Suppressor macrophage treated with lipopolysaccharide for 1 hour (primary cell): ENCODE results near the gene TMEM151A.
"Not testable (repeated sequence)": the region's sequence is repeated elsewhere in the genome, so short reads cannot be mapped to it uniquely, and the experiment has no call there.

Experiments used
- DNase-seq, 3 donors: peaks; one replicate each; pipeline ENCODE4 v3.0.0-alpha.2; 2020 to 2022

The TMEM151A gene

DNA sequence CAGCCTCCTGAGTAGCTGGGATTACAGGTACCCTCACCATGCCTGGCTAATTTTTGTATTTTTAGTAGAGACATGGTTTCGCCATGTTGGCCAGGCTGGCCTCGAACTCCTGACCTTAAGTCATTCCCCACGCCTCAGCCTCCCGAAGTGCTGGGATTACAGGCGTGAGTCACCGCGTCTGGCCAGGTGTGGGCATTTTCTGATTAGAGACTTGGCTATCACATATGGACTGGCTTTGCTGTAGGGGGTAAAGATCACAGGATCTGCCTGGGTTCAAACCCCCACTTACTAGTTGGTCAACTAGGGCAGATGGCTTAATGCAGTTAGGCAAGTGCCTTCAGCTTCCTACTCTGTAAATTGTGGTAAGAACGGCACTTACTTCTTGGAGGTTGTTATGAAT is 18.6 kb downstream of the TMEM151A start:
- no peak for DNase-seq

DNA sequence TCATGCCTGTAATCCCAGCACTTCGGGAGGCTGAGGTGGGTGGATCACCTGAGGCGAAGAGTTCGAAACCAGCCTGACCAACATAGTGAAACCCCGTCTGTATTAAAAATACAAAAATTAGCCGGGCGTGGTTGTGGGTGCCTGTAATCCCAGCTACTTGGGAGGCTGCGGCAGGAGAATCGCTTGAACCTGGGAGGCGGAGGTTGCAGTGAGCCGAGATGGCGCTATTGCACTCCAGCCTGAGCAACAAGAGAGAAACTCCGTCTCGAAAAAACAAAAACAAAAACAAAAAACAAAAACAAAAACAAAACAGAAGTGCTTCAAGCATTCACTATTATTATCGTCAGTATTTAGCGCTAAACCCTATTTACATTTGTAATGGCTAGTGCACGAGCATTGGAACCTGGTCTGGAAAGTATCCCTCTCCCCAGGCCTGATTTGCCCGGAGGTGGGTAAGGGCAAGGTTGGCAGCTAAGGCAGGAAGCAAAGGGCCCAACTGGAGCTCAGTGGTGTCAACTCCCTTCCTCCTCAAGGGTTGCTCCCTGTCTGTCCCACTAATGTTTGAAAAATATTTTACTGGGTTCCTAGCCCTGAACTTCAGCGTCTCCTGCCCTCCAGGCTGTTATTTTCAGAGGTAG is 19.2 kb downstream of the TMEM151A start:
- DNase-seq, result not testable (repeated sequence)

DNA sequence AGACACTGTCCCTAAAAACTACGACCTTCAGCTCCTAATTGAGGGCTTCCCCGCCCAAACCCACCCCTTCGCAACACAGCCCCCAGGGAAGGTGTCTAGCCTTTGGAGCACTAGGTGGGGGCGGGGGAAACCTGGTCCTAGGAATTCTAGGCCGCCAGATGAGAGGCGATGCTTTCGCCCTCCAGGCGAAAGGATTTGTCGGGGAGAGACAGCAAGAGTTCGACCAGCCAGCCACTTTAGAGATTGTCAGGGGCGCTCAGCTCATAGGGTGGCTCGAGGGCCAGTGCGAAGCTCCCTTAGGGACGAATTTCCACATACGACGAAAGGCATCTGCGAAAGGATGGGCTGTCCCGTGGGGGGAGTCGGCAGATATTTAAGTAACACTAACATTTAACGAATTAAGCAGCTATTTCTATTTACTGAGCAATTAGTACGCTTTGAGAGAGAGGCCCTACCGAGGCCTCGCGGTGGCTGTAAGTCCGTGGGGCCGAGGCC is 19.8 kb downstream of the TMEM151A start:
- no peak for DNase-seq

DNA sequence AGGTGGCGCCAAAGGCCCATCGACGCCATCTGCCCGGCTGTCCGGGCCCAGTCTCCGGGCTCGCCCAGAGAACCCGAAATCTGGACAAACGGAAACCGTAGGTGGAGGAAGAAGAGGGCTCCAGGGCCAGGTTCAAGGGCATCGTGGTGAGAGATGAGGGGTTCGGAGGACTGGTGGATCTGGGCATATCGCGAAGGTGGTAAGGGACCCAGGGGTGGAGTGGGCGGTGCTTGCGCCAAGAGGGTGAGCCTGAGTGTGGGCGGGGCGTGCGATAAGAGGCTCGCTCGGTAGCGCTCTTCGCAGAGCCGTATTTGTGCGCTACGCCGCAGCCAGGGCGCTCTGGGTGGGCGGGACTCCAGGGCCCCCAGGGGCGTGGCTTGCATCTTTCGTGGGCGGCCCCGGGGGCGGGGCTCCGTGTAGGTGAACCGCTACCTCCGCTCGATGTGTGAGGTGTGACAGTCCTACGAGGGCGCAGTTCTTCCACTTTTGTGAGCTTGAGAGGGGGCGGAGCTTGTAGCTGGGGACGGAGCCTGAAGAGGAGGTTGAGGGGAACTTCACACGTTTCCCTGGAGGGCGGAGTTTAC is 20.4 kb downstream of the TMEM151A start:
- peak; percentile 90 to 97 (median 93) for DNase-seq

DNA sequence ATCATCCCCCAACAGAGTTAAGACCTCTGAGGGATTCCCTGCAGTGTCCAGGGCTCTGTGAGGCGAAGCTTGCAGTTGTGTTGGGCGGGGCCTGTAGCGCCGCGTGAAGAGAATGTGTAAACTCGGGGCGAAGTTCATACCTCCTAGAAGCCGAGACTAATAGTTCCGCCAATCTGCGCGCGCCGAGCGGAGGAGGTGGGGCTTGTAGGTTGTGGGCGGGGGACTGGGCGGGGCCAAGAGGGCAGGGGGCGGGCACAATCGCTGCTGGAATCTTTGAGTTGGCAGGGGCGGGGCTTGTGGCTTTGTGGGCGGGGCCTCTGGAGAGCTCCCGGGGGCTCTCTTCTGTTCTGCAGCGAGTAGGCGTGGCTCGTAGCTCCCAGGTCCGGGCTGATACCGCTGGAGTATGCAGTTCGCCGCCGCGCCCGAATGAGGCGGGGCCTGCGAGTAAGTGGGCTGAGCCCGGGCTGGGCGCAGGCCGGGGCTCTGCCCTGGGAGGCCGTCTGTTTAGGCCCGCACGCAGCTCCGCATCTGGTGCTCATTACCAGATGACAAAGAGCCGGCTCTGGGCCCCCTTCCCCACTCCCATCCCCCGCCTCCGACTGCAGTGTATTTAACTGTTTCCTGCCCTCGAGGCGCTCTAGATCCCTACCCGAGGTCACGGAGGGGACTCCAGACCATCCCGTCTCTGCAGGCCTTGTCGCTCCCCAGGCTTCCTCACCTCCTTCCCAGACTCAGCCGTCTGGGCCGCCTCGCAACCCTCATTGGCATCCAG is 21.0 kb downstream of the TMEM151A start:
- DNase-seq, result peak; percentile 97 to 99 (median 98)

DNA sequence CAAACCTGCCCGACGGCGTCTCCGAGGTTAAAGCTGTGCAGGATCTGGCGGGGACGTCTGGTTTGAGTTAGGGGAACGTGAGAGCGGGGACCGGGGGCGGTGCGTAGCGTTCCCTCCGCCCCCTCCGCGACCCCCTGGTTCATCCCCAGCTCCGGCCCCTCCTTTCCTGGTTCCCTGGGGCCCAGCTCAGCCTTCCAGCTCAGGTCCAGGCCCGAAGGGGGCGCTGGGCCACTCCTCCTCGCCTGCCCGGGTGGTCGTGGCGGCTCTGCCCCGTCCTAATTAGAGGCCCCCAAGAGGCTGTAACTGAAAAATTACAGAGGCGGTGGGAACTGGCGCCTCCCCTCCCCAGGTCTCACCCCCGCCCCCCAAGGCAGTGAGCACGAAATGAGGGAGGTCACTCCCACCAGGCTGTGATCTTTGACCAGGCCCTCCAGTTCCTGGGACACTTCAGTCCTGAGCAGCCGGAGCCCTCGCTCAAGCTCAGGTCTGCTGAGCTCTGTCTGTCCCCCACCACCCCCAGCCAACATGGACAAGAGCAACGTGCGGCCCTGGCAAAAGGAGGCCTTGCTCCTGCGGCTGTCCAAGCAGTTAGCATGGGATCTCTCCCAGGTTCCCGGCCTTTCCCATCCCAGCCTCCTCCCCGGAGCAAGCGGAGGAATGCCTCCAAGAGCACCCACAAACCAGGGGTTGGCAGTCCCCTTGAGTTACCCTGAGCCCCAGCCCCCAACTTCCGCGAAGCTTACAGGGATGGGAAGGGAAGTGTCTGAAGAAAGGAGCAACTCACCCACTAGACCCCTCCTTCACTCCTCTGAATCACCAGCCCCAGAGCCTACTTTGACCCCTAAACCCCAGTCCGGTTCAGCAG is 21.9 kb downstream of the TMEM151A start:
- DNase-seq, result no peak

DNA sequence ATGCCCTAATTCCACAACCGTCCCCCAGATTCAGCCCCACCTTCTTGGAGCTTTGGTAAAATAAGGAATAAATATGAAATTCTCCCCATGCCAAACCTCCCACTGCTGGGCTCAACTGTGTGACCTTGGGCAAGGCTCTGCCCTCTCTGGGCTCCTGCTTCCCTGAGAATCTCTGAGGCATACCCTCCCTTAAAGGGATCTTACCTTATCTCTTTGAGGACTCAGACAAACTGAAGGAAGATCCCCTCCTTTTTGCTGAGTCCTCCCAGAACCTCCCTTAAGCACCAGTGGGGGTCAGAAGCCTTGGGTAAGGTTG is 22.4 kb downstream of the TMEM151A start:
- no peak for DNase-seq

DNA sequence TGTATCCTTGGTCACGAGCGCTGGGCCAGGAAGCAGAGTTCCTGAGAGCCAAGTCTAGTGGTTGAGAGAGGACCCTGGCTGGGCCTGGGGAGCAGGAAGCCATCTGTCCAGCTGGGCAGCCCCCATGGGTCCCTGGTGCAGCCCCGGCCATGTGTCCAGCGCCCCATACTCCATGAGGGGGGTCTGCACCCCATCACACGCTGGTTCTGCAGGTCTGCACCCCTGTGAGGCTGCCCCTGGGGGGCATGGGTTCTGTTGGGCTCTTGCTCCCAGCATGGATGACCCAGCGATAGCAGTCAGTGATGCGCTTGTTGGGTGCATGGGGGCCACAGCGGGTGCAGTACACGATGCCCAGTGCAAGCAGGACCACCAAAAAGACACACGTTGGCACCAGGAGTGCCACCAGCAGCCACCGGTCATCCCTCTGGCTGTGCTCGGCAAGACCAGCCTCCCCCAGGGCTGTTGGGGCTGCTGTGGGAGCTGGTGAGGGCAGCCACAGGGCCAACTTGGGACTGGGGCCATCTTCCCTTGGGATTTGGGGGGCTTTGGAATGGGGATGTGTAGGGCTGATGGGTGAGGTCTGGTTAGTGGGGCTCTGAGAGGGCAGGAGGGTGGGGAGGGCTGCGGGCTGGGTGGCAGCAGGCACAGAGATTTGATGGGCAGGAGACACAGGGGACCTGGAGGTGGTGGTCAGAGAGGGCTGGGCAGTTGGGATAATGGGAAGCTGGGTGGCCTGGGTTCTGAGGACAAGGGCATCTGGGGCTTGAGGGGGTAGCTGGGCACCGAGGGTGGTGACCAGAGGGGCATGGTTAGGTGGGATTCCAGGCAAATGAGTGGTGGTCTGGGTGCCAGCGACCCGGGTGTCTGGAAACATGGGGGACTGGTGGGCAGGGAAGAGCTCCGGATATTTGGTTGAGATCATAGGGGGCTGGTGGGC is 23.1 kb downstream of the TMEM151A start:
- DNase-seq, result no peak

DNA sequence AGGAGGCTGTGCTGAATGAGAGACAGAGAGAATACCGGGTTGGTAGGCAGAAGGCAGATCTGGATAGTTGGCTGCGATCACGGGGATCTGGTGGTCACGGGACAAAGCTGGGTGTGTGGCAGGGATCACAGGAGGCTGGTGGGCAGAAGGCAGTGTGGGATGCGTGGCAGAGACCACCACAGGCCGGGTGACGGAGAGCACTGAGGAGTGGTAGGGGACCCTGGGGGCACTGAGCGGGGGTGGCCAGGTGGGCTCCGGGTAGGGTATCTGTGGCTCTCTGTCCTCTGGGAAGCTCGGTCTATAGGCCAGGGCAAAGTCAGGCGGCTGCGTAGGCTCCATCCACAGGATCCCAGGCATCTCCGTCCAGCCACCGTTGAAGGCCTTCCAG is 23.8 kb downstream of the TMEM151A start:
- DNase-seq, result no peak

DNA sequence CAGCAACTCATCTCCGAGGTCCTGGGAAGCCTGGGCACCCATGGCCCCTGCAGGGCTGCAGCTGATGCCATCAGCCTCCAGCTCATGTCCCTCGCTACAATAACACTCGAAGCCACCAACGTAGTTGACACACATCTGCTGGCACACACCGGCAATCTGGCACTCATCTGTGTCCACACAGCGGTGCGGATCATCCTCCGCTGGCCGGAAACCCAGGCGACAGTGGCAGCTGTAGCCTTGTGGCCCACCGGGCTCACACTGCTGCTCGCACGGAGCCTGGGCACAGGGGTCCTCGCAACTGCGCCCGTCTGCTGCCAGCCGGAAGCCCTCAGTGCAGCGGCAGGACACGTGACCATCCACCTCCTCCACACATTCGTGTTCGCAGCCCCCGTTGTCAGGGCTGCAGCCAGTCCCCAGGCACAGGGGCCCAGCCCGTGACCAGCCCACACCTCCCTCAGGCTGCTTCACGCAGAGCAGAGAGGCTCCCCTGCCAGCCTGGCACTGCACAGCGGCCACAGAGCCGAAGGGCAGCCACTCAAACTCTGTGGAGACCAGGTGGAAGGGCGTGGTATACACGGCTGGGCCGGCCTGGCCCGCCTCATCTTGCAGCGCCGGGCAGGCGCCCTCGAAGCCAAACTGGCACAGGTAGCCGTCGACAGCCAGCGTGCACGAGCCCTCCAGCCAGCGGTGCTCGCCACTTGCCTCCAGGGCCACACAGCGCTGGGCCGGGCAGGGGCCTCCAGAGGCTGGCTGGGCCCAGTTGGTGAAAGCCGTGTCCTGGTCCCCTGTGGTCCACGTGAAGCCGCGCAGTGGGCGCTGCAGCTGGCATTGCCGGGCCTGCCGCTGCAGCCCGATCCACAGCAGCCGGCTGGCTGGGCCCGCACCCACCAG is 24.5 kb downstream of the TMEM151A start:
- DNase-seq, result no peak

DNA sequence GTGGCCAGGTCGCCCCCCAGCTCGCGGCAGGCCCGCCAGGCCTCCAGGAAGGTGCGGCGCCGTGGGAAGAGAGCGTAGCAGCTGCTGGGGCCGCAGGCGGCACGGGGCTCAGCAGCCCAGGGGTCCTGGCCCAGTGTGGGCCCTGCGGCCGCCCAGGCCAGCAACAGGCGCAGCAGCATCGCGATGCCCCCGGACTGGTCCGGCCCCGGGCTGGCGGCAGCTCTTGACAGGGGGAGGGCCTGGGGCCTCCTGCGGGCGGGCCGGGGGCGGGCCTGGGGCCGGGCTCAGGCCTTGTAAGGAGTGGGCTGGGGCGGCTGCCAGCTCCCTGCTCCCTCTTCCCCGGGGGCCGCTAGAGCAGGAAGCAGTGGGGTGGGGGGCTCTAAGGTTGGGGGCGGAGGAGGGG is 25.2 kb downstream of the TMEM151A start, which contains the start of gene CD248:
Gene CD248 (minus strand): TSS at position 196 of the 403 bp plus-strand sequence. CDS start 17 bp downstream, at position 179.
- no peak for DNase-seq

DNA sequence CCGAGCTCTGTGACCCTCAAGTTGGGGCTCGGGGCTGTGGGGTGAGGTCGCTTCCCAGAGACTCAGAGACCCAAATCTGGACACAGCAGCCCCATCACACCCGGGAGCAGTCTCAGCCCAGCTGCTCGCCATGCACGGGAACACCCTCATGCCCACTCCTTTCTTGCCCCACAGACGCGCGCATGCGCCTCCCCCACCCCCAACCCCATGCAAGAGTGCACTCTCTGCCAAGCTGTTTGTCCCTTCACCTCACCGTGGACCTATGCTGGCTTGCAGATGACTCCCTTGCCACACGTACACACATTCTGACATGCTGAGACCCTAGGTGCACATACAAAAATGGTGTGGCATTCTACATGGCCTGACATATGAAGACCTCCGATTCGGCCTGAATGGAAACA is 25.6 kb downstream of the TMEM151A start:
- peak in 2 of 3 donors; percentile 47 to 70 for DNase-seq

DNA sequence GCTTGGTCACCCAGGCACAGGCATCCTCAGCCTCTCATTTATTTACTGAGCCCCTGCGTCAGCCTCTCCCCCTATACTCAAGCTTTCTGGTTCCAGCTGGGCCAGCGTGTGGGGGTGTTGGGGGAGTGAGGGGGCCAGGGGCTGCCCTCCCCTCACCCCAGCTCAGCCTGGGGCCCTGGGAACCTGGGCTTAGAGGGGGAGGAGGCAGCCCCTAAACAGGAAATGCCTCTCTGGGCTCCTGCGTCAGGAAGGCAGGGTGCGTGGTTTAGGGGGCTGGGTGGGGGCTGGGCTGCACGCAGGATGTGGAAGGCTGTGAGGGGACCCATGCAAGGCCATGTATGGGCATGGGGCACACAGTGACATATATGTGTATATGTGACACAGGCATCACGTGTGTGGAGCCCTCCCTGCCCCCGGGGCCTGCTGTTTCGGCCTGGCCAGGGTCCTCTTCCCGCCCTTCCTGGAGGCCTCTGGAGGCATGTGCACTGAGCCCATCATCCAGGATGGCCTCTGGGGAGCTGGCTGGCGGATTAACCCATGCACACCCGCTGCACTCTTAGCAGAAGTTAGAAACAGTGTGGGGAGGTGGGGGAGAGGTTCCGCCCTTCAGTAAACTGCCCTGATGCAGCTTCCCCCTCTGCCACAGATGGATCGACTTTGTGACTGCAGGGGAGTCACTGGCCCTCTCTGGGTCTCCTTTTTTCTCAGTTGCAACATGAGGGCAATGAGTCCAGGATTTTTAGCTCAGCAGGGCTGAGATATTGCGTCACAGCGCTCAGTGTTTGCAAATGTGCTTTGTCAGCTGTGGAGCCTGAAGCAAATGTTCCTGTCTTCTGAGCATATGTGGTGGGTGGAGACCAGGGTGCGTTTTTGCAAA is 26.3 kb downstream of the TMEM151A start:
- peak; percentile 79 to 89 (median 87) for DNase-seq

DNA sequence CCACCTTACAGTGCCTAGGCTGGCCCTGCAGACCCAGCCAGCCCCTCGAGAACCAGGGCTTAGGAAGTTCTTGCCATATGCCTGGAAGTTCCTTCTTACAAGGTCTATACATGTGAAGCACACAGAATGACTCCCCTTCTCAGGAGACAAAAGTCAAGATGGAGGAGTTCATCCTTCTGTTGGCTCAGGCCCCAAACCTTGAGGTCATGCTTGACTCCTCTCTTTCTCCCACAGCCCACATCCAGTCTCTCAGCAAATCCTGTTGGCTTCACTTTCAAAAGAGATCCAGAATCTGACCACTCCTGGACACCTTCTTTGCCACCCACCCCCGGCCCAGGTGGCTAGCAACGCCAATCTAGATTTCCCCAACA is 26.9 kb downstream of the TMEM151A start:
- DNase-seq, result no peak

DNA sequence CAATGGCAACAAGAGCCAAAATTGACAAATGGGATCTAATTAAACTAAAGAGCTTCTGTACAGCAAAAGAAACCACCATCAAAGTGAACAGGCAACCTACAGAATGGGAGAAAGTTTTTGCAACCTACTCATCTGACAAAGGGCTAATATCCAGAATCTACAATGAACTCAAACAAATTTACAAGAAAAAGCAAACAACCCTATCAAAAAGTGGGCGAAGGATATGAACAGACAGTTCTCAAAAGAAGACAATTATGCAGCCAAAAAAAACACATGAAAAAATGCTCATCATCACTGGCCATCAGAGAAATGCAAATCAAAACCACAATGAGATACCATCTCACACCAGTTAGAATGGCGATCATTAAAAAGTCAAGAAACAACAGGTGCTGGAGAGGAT is 28.6 kb downstream of the TMEM151A start:
- not testable (repeated sequence) for DNase-seq

DNA sequence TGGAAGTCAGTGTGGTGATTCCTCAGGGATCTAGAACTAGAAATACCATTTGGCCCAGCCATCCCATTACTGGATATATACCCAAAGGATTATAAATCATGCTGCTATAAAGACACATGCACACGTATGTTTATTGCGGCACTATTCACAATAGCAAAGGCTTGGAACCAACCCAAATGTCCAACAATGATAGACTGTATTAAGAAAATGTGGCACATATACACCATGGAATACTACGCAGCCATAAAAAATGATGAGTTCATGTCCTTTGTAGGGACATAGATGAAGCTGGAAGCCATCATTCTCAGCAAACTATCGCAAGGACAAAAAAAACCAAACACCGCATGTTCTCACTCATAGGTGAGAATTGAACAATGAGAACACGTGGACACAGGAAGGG is 29.1 kb downstream of the TMEM151A start:
- not testable (repeated sequence) for DNase-seq

DNA sequence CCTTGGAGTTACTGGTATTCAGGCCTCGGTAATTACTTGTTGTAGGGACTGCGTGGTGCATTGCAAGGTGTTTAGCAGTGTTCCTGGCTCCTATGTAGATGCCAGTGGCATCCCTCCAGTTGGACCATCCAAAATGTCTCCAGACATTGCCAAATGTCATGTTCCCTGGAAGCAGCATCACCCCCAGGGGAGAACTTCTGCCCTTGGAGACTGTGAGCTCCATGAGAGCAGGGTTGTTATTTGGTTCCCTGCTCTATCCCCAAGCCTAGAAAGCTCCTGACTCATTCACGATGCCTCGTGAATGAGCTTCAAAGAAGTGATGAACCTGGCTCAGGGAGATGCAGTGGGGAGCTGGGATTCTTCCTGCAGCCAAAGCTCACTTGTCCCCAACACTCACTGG is 29.9 kb downstream of the TMEM151A start:
- DNase-seq, result no peak

DNA sequence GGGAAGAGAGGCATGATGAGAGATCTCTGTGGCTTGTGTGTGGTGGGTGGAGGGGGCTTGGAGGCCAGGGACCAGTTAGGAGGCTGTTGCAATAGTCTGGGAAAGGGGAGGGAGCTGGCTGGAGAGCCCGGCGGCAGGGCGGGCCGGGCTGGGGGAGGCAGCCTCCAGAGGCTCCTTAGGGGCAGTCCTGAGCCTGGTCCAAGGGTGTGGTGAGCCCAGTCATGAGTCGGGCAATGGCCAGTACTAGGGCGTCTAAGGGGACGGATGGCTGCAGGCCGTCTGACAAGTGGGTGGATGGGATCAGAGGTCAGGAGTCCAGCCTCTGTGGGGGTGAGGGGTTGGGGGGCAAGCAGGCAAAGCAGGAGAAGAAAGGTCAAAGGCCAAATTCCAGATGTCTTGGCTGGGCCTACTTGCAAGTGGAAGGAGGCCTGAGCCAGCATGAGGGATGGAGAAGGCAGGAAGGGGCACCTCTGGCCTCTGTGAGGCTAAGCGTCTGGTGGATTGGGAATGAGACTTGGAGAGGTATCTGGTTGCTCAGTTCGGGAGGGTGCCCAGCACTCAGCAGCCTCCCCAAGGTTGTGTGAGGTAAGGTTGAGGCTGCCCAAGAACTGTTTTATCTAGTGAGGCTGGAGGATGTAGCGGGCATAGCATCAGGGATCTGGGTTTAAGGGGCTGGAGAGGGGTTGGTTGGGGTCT is 31.2 kb downstream of the TMEM151A start:
- no peak for DNase-seq

DNA sequence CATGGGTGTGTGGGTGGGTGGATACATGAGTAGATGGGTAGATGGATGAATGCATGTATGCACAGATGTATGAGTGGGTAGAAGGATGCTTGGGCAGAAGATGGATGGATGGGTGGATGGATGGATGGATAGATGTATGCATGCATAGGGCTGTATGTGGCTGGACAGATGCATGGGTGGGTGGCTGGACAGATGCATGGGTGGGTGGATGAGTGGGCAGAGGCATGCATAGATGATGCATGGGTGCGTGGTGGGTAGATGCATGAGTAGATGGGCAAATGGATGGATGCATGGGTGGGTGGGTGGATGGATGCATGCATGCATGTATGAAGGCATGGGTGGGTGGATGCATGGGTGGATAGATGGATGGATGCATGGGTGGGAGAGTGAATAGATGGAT is 32.0 kb downstream of the TMEM151A start:
- no peak for DNase-seq
